ENCODE measurements around the gene GABRE.

Gene GABRE

GRCh38 chrX:151974336-151975227 is at the start of gene GABRE:
Gene GABRE, minus strand, starts transcription at chrX:151974676. Its CDS starts 51 bp downstream, at chrX:151974625.
- no peak for DNase-seq (ENCODE audit: low read depth, low spot score)

- DNase-seq (ENCODE audit: low read depth, low spot score): no peak
Measured at GRCh38 chrX:152020888-152021287, 46.4 kb upstream of the GABRE start.

- no peak for DNase-seq (ENCODE audit: low read depth, low spot score)
Measured at GRCh38 chrX:151999813-152000212, 25.3 kb upstream of the GABRE start.

GRCh38 chrX:151997539-151997938 is 23.1 kb upstream of the GABRE start:
- DNase-seq (ENCODE audit: low read depth, low spot score): no peak

GRCh38 chrX:151996347-151996746 is 21.9 kb upstream of the GABRE start:
- DNase-seq (ENCODE audit: low read depth, low spot score): no peak

- no peak for DNase-seq (ENCODE audit: low read depth, low spot score)
Measured at GRCh38 chrX:151994476-151994875, 20.0 kb upstream of the GABRE start.

GRCh38 chrX:151988706-151989299 is 14.3 kb upstream of the GABRE start:
- DNase-seq (ENCODE audit: low read depth, low spot score): no peak

- no peak for DNase-seq (ENCODE audit: low read depth, low spot score)
Measured at GRCh38 chrX:151987108-151987507, 12.6 kb upstream of the GABRE start.

GRCh38 chrX:151985955-151986354 is 11.5 kb upstream of the GABRE start:
- DNase-seq (ENCODE audit: low read depth, low spot score): no peak

- DNase-seq (ENCODE audit: low read depth, low spot score): no peak
Measured at GRCh38 chrX:151985531-151985930, 11.1 kb upstream of the GABRE start.

- DNase-seq (ENCODE audit: low read depth, low spot score): no peak
Measured at GRCh38 chrX:151984902-151985301, 10.4 kb upstream of the GABRE start.

GRCh38 chrX:151984328-151984727 is 9.9 kb upstream of the GABRE start:
- DNase-seq (ENCODE audit: low read depth, low spot score): no peak

- DNase-seq (ENCODE audit: low read depth, low spot score): no peak
Measured at GRCh38 chrX:151983186-151983585, 8.7 kb upstream of the GABRE start.

GRCh38 chrX:151982222-151982621 is 7.7 kb upstream of the GABRE start:
- no peak for DNase-seq (ENCODE audit: low read depth, low spot score)

- DNase-seq (ENCODE audit: low read depth, low spot score): no peak
Measured at GRCh38 chrX:151981129-151981528, 6.7 kb upstream of the GABRE start.

GRCh38 chrX:151977923-151978322 is 3.4 kb upstream of the GABRE start:
- no peak for DNase-seq (ENCODE audit: low read depth, low spot score)

GRCh38 chrX:151977009-151977408 is 2.5 kb upstream of the GABRE start:
- DNase-seq (ENCODE audit: low read depth, low spot score): no peak

GRCh38 chrX:151975736-151976275 is 1.3 kb upstream of the GABRE start:
- no peak for DNase-seq (ENCODE audit: low read depth, low spot score)

- DNase-seq (ENCODE audit: low read depth, low spot score): no peak
Measured at GRCh38 chrX:151975228-151975593, 735 bp upstream of the GABRE start.

- no peak for DNase-seq (ENCODE audit: low read depth, low spot score)
Measured at GRCh38 chrX:151973851-151974335, 583 bp downstream of the GABRE start.

GRCh38 chrX:151973060-151973661 is 1.3 kb downstream of the GABRE start:
- no peak for DNase-seq (ENCODE audit: low read depth, low spot score)

- no peak for DNase-seq (ENCODE audit: low read depth, low spot score)
Measured at GRCh38 chrX:151970661-151971060, 3.8 kb downstream of the GABRE start.
